A549 (cell line): Measurements from ENCODE around the gene SAMD4B.

Experiments used
- CEBPB ChIP-seq, 2 experiments: fragments of >200 bp in 1 of 2; sonication (Bioruptor Twin) in 1 of 2; formaldehyde crosslinking in 1 of 2; IDR thresholded peaks; 2 replicates each; pipeline ENCODE4 v1.6.1; 2012 to 2016
- EP300 ChIP-seq, 2 experiments: fragments of >200 bp; sonication (Bioruptor Twin); formaldehyde crosslinking; IDR thresholded peaks; 2 replicates in 1 of 2; 3 replicates in 1 of 2; pipeline ENCODE4 v1.6.1; 2016 to 2017
- HMGXB4 ChIP-seq: fragments of 250-450 bp; sonication (Bioruptor Pico); IDR thresholded peaks from 2 replicates; pipeline ENCODE4 v1.5.0; 2021; ENCODE audit warnings: mild to moderate bottlenecking, moderate library complexity, borderline replicate concordance
- HOXA7 ChIP-seq: fragments of 250-450 bp; sonication (Bioruptor Pico); IDR thresholded peaks from 2 replicates; pipeline ENCODE4 v1.5.0; 2020; ENCODE audit warnings: mild to moderate bottlenecking, moderate library complexity
- MAX ChIP-seq: IDR thresholded peaks from 2 replicates; pipeline ENCODE4 v1.6.1; 2012
- MAZ ChIP-seq: fragments of 150-350 bp; IDR thresholded peaks from 2 replicates; pipeline ENCODE4 v1.6.1; 2014; ENCODE audit warnings: antibody characterized with exemption, low read depth, low read length, borderline replicate concordance
- MYC ChIP-seq: IDR thresholded peaks from 2 replicates; pipeline ENCODE4 v1.6.1; 2012; ENCODE audit warnings: mild to moderate bottlenecking, inconsistent platforms, low read length, improper control_type of control experiment, borderline replicate concordance
- POLR2A ChIP-seq: IDR thresholded peaks from 2 replicates; pipeline ENCODE4 v1.6.1; 2012; ENCODE audit warnings: mild to moderate bottlenecking, low read length
- RARB ChIP-seq: fragments of 250-450 bp; sonication (Bioruptor Pico); IDR thresholded peaks from 2 replicates; pipeline ENCODE4 v1.8.0; 2021; ENCODE audit warnings: mild to moderate bottlenecking, moderate library complexity
- TF ChIP-seq, protein P1 (sequence below): fragments of 450-650 bp; IDR thresholded peaks from 2 replicates; pipeline ENCODE4 v1.6.1; 2014; ENCODE audit warnings: antibody characterized with exemption
- TF ChIP-seq, protein P2 (sequence below): fragments of >200 bp; sonication (Bioruptor Twin); formaldehyde crosslinking; IDR thresholded peaks from 3 replicates; pipeline ENCODE4 v1.5.1; 2016

GRCh38 chr19:39372941-39373340, 30.7 kb downstream of the SAMD4B start:
- TF ChIP-seq, protein P1, sequence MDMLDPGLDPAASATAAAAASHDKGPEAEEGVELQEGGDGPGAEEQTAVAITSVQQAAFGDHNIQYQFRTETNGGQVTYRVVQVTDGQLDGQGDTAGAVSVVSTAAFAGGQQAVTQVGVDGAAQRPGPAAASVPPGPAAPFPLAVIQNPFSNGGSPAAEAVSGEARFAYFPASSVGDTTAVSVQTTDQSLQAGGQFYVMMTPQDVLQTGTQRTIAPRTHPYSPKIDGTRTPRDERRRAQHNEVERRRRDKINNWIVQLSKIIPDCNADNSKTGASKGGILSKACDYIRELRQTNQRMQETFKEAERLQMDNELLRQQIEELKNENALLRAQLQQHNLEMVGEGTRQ, result no peak
- TF ChIP-seq MYC (no peak), EP300 (IDR thresholded peaks at IDR 0.05) (no peak), CEBPB (IDR thresholded peaks at IDR 0.05) (no peak), POLR2A (no peak), HMGXB4 (CRISPR knock-in tag) (no peak), RARB (no peak), MAZ (no peak), HOXA7 (CRISPR knock-in tag) (no peak), MAX (no peak)
- TF ChIP-seq, protein P2, sequence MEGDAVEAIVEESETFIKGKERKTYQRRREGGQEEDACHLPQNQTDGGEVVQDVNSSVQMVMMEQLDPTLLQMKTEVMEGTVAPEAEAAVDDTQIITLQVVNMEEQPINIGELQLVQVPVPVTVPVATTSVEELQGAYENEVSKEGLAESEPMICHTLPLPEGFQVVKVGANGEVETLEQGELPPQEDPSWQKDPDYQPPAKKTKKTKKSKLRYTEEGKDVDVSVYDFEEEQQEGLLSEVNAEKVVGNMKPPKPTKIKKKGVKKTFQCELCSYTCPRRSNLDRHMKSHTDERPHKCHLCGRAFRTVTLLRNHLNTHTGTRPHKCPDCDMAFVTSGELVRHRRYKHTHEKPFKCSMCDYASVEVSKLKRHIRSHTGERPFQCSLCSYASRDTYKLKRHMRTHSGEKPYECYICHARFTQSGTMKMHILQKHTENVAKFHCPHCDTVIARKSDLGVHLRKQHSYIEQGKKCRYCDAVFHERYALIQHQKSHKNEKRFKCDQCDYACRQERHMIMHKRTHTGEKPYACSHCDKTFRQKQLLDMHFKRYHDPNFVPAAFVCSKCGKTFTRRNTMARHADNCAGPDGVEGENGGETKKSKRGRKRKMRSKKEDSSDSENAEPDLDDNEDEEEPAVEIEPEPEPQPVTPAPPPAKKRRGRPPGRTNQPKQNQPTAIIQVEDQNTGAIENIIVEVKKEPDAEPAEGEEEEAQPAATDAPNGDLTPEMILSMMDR, result no peak
